Measurements from ENCODE around the gene HELZ.

DNA sequence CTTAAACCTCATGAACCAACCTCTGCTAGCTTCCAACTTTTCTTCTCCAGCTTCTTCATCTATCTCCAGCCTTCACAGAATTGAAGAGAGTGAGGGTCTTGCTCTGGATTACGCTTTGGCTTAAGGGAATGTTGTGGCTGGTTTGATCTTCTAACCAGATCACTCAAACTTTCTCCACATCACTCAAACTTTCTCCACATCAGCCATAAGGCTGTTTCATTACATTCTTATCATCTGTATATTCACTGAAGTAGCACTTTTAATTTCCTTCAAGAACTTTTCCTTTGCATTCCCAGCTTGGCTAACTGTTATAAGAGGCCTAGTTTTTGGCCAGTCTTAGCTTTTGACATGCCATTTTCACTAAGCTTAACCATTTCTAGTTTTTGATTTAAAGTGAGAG, 148.4 kb downstream of the HELZ start:
- TF ChIP-seq, protein P1, sequence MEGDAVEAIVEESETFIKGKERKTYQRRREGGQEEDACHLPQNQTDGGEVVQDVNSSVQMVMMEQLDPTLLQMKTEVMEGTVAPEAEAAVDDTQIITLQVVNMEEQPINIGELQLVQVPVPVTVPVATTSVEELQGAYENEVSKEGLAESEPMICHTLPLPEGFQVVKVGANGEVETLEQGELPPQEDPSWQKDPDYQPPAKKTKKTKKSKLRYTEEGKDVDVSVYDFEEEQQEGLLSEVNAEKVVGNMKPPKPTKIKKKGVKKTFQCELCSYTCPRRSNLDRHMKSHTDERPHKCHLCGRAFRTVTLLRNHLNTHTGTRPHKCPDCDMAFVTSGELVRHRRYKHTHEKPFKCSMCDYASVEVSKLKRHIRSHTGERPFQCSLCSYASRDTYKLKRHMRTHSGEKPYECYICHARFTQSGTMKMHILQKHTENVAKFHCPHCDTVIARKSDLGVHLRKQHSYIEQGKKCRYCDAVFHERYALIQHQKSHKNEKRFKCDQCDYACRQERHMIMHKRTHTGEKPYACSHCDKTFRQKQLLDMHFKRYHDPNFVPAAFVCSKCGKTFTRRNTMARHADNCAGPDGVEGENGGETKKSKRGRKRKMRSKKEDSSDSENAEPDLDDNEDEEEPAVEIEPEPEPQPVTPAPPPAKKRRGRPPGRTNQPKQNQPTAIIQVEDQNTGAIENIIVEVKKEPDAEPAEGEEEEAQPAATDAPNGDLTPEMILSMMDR (IDR thresholded peaks at IDR 0.05 in 2 of 3, conservative IDR thresholded peaks at IDR 0.05 in 1 of 3; ENCODE audit: borderline replicate concordance in 1 of 3, insufficient read depth in 1 of 3, low read depth in 2 of 3, low read length in 2 of 3), result no peak
- TF ChIP-seq, protein P2, sequence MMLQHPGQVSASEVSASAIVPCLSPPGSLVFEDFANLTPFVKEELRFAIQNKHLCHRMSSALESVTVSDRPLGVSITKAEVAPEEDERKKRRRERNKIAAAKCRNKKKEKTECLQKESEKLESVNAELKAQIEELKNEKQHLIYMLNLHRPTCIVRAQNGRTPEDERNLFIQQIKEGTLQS (IDR thresholded peaks at IDR 0.05), result no peak
- TF ChIP-seq SRF (IDR thresholded peaks at IDR 0.05; ENCODE audit: low read depth), result no peak
- no peak for TF ChIP-seq EZH2phosphoT487 (IDR thresholded peaks at IDR 0.05; ENCODE audit: borderline replicate concordance)
- TF ChIP-seq RAD21 (IDR thresholded peaks at IDR 0.05; ENCODE audit: low read depth), result no peak
- no peak for TF ChIP-seq TCF7L2 (IDR thresholded peaks at IDR 0.05; ENCODE audit: borderline replicate concordance, extremely low read depth, insufficient read depth, insufficient read length)
- no peak for TF ChIP-seq CEBPB (IDR thresholded peaks at IDR 0.05; ENCODE audit: low read depth)
- TF ChIP-seq SIN3A (IDR thresholded peaks at IDR 0.05; ENCODE audit: low read depth), result no peak
- TF ChIP-seq CBX3 (IDR thresholded peaks at IDR 0.05; ENCODE audit: low read depth), result no peak
